HAP-1 (cell line): ENCODE data around the gene BDH1.

Experiments used
- DNase-seq, 2 experiments: peaks; one replicate each; pipeline ENCODE4 v3.0.0-alpha.2; 2016 to 2020; ENCODE audit warnings: low spot score in 2 of 2
- H3K27me3 ChIP-seq: fragments of 250-450 bp; sonication (Bioruptor Pico); 2 replicates; pipeline ENCODE4 v1.5.1; 2020; ENCODE audit warnings: low read depth, mild to moderate bottlenecking, moderate library complexity
- H3K36me3 ChIP-seq: fragments of 250-450 bp; sonication (Bioruptor Pico); replicated peaks from 2 replicates; pipeline ENCODE4 v1.5.1; 2020; ENCODE audit warnings: mild to moderate bottlenecking
- H3K4me1 ChIP-seq: fragments of 250-450 bp; sonication (Bioruptor Pico); 2 replicates; pipeline ENCODE4 v1.5.1; 2020; ENCODE audit warnings: mild to moderate bottlenecking
- H3K4me3 ChIP-seq: fragments of 250-450 bp; sonication (Bioruptor Pico); 2 replicates; pipeline ENCODE4 v1.5.1; 2020; ENCODE audit warnings: mild to moderate bottlenecking, moderate library complexity
- H3K9me3 ChIP-seq: fragments of 250-450 bp; sonication (Bioruptor Pico); 2 replicates; pipeline ENCODE4 v1.5.1; 2020; ENCODE audit warnings: mild to moderate bottlenecking, moderate library complexity
- in situ Hi-C: fragments of 300-500 bp; cut with MboI; formaldehyde crosslinking; loops from 3 replicates; pipeline ENCODE4 v1.14.3; 2020; ENCODE audit warnings: low sequenced_read_pairs, inconsistent platforms, mixed read lengths

The BDH1 gene

GRCh38 chr3:197507541-197507940, 48.2 kb downstream of the BDH1 start:
- peaks cover 14% of the 10 kb centered on the region for H3K4me1 ChIP-seq

GRCh38 chr3:197507081-197507480, 48.7 kb downstream of the BDH1 start:
- H3K27me3 ChIP-seq = no peaks in the 10 kb centered on the region
- peaks cover 14% of the 10 kb centered on the region for H3K4me1 ChIP-seq
- H3K9me3 ChIP-seq = no peaks in the 10 kb centered on the region
- peak; percentile 39 to 49 for DNase-seq
- no peak overlapping the region for H3K4me3 ChIP-seq
- H3K36me3 ChIP-seq = no peaks in the 10 kb centered on the region; the same call in 1 of the 2 replicates
- in situ Hi-C loops = loop anchor here (10.0 to 25.0 kb wide), 3 partner anchors 252 to 495 kb away; no protein-coding TSS in a partner anchor

More at GRCh38 chr3:197507541-197507940, 48.2 kb downstream of the BDH1 start:
- Histone ChIP-seq H3K4me3 (no peak overlapping the region), H3K27me3 (no peaks in the 10 kb centered on the region), H3K36me3 (no peaks in the 10 kb centered on the region; the same call in 1 of the 2 replicates), H3K9me3 (no peaks in the 10 kb centered on the region)
- in situ Hi-C loops = loop anchor here (10.0 to 25.0 kb wide), 3 partner anchors 253 to 495 kb away; no protein-coding TSS in a partner anchor
- DNase-seq = no peak

DNA sequence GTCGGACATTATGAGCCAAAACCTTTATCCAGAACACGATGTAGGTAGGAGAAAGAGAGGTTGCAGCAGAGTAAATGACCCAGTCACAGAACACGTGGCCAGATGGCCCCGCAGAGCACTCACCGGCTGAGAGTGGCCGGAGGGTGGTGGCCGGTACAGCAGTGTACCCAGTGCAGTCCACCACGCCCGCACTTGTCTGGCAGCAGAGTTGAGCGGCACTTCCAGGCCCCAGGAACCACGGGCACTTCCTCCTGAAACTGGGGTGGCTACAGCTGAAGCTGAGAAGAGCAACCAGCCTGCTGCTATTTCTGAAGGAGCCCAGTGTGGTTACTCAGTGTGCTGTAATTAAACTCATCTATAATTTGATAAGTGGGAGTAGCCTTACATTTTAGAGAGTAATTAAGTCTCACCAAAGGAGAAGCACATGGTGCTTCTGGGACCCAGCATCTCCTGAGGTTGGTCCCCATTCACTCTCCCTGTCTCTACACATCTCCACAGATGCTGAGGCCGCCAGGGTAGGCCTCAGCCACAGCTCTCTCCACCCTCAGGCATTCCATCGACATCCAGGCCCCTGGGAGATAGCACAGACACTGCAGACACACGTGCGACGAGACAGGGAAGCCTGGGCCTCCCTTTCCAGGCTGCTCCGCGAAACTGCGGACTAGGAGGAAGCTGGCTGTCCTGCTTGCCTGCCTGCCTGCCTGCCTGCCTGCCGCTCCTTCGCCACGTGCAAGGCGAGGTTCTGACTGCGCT, 49.8 kb downstream of the BDH1 start:
- no peak for DNase-seq
- no peaks in the 10 kb centered on the region for H3K36me3 ChIP-seq
- in situ Hi-C loops = loop anchor here (10.0 to 25.0 kb wide), 3 partner anchors 251 to 494 kb away; no protein-coding TSS in a partner anchor
- H3K4me1 ChIP-seq = peaks cover 7% of the 10 kb centered on the region
- no peaks in the 10 kb centered on the region for H3K9me3 ChIP-seq
- H3K27me3 ChIP-seq = no peaks in the 10 kb centered on the region
- no peak overlapping the region for H3K4me3 ChIP-seq

DNA sequence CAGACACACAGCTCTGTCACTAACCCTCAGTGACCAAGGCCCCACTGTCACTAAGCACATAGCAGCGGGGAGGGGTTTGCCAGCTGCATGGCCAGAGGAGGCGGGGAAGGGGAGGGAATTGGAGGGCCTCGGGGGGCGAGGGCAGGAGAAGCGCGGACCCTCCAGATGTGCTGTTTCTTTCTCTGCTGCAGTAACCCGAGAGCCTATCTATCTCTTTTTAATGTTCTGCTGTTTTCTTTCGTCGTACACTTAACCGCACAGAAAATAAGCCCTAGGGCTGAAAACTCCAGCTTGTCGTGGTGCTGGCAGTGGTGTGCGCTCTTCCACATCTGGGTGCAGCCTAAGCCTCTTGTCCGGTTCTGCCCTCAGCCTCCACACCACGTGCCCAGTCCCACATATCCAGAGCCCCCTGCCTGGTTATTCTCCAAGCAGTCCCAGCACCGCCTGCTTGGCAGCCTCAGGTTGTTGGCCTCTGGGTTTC, 51.1 kb downstream of the BDH1 start:
- H3K4me1 ChIP-seq = peaks cover 3% of the 10 kb centered on the region
- no peak overlapping the region for H3K4me3 ChIP-seq

DNA sequence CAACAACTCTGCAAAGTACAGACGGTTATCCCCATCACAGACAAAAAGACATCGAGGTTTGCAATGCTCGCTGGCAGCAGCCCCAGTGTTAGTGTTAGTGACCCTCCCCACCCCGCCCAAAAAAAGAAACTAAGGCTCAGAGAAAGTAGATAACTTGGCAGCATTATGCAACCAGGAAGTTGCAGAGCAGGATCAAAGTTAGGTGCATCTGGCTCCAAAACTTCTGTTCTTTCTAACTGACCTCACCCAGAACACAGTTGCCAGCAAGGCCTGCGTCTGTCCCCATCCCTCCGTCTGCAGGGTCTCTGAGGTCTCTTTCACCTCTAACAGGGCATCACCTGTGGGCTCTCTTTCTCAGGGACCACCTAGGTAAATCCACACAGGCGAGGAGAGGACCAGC, 51.5 kb downstream of the BDH1 start:
- H3K36me3 ChIP-seq = no peaks in the 10 kb centered on the region
- H3K4me3 ChIP-seq = no peak overlapping the region
- no peaks in the 10 kb centered on the region for H3K27me3 ChIP-seq
- no peak for DNase-seq
- in situ Hi-C loops = loop anchor here (10.0 to 25.0 kb wide), 3 partner anchors 249 to 492 kb away; no protein-coding TSS in a partner anchor
- peaks cover 3% of the 10 kb centered on the region; the same call in 1 of the 2 replicates for H3K4me1 ChIP-seq
- H3K9me3 ChIP-seq = no peaks in the 10 kb centered on the region

More for the DNA sequence above, 51.1 kb downstream of the BDH1 start:
- Histone ChIP-seq H3K9me3 (no peaks in the 10 kb centered on the region), H3K36me3 (no peaks in the 10 kb centered on the region), H3K27me3 (no peaks in the 10 kb centered on the region)
- no peak for DNase-seq
- in situ Hi-C loops = loop anchor here (10.0 to 25.0 kb wide), 3 partner anchors 250 to 492 kb away; no protein-coding TSS in a partner anchor

GRCh38 chr3:197503652-197504051, 52.1 kb downstream of the BDH1 start:
- no peaks in the 10 kb centered on the region for H3K36me3 ChIP-seq
- peaks cover 3% of the 10 kb centered on the region; the same call in 1 of the 2 replicates for H3K4me1 ChIP-seq
- no peaks in the 10 kb centered on the region for H3K27me3 ChIP-seq
- H3K9me3 ChIP-seq = no peaks in the 10 kb centered on the region
- in situ Hi-C loops = loop anchor here (10.0 to 25.0 kb wide), 3 partner anchors 249 to 491 kb away; no protein-coding TSS in a partner anchor
- DNase-seq = no peak
- no peak overlapping the region for H3K4me3 ChIP-seq

DNA sequence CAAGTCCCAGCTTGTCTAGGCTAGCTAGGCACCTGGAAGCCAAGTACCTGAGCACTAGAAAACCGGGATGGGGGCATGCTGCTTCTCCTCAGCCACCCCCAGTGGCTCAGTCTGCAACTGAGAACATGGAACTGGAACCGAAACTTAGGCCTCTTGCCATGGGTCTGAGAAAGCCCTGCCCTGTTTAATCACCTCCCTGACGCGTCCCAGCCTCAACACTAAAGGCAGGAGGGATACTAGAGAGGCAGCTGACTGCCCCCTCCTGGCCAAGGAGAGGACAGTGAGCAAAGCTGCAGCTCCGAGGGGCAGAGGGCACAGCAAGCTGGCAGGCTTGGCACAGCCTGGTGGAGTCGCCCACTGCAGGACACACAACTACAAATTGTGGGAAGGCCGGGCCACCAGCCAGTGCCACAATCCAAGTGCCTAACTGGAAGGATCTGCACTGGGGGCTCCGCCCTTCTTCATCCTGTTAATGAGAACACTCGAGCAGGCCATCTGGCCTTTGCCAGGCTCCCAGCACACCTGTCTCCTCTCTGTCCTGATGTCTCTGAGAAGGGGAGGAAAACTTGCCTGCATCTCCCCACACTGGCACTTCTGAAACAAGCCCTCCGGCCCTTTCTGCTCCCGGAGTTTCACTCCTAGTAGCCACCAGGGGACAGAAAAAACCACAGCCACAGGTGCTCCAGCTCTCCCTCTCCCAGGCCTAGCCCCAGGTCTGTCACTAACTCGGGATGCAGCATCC, 53.7 kb downstream of the BDH1 start:
- DNase-seq = peak; percentile 45 to 76
- Histone ChIP-seq H3K4me1 (no peaks in the 10 kb centered on the region; the same call in 1 of the 2 replicates), H3K4me3 (no peak overlapping the region), H3K27me3 (no peaks in the 10 kb centered on the region), H3K36me3 (no peaks in the 10 kb centered on the region), H3K9me3 (no peaks in the 10 kb centered on the region)
- in situ Hi-C loops = loop anchor here (10.0 to 25.0 kb wide), 3 partner anchors 247 to 490 kb away; no protein-coding TSS in a partner anchor

GRCh38 chr3:197501496-197501878, 54.3 kb downstream of the BDH1 start:
- no peaks in the 10 kb centered on the region for H3K4me1 ChIP-seq
- peak in 1 of 2 experiments; percentile 45 for DNase-seq
- no peaks in the 10 kb centered on the region for H3K36me3 ChIP-seq
- H3K27me3 ChIP-seq = no peaks in the 10 kb centered on the region
- no peaks in the 10 kb centered on the region for H3K9me3 ChIP-seq
- in situ Hi-C loops = loop anchor here (10.0 to 25.0 kb wide), 3 partner anchors 247 to 489 kb away; no protein-coding TSS in a partner anchor
- H3K4me3 ChIP-seq = no peak overlapping the region

- no peaks in the 10 kb centered on the region for H3K4me1 ChIP-seq
- H3K9me3 ChIP-seq = no peaks in the 10 kb centered on the region
- no peaks in the 10 kb centered on the region for H3K27me3 ChIP-seq
- no peak overlapping the region for H3K4me3 ChIP-seq
- H3K36me3 ChIP-seq = no peaks in the 10 kb centered on the region
- in situ Hi-C loops = loop anchor here (10.0 to 25.0 kb wide), 3 partner anchors 246 to 489 kb away; no protein-coding TSS in a partner anchor
- DNase-seq = no peak
These were observed 55.0 kb downstream of the BDH1 start for GRCh38 chr3:197500812-197501211.

DNA sequence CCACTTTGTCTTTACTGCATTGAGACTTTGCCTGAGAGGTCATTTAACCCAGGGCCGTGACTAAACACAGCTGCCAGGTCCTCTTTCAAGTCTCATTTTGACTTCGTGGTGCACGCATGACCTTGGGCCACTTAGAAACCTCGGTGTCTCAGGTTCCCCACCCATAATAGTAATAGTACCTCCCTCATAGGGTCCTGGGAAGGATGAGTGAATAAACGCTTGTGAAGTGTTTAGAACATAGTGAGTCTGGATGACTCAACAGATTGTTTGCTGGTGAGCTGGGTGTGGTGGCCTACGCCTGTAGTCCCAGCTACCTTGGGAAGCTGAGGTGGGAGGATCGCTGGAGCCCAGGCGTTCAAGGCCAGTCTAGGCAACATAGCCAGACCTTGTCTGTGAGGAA, 56.3 kb downstream of the BDH1 start:
- in situ Hi-C loops = no loop called here
- H3K4me1 ChIP-seq = no peaks in the 10 kb centered on the region
- H3K27me3 ChIP-seq = no peaks in the 10 kb centered on the region
- H3K9me3 ChIP-seq = no peaks in the 10 kb centered on the region
- no peak for DNase-seq
- no peaks in the 10 kb centered on the region for H3K36me3 ChIP-seq
- no peak overlapping the region for H3K4me3 ChIP-seq

GRCh38 chr3:197498499-197499241, 57.1 kb downstream of the BDH1 start:
- DNase-seq = no peak
- in situ Hi-C loops = no loop called here
- no peaks in the 10 kb centered on the region for H3K36me3 ChIP-seq
- no peaks in the 10 kb centered on the region for H3K4me1 ChIP-seq
- H3K9me3 ChIP-seq = no peaks in the 10 kb centered on the region
- H3K4me3 ChIP-seq = no peak overlapping the region
- no peaks in the 10 kb centered on the region for H3K27me3 ChIP-seq

GRCh38 chr3:197496746-197497125, 59.0 kb downstream of the BDH1 start:
- no peaks in the 10 kb centered on the region for H3K27me3 ChIP-seq
- no peak for DNase-seq
- no peak overlapping the region for H3K4me3 ChIP-seq

More at GRCh38 chr3:197496746-197497125, 59.0 kb downstream of the BDH1 start:
- H3K4me1 ChIP-seq = no peaks in the 10 kb centered on the region
- no peaks in the 10 kb centered on the region for H3K9me3 ChIP-seq
- in situ Hi-C loops = no loop called here
- no peaks in the 10 kb centered on the region for H3K36me3 ChIP-seq
